CD4-positive, alpha-beta T cell treated with Interferon gamma for 1 hour (primary cell): ENCODE data around the gene ADCYAP1R1.
"Not testable (repeated sequence)": the region's sequence is repeated elsewhere in the genome, so short reads cannot be mapped to it uniquely, and the experiment has no call there.

ENCODE experiments used
- DNase-seq: peaks from one replicate; pipeline ENCODE4 v3.0.0-alpha.2; 2020

ADCYAP1R1 gene

GRCh38 chr7:31146030-31146429 is 93.9 kb downstream of the ADCYAP1R1 start:
- DNase-seq: no peak

GRCh38 chr7:31146538-31146937 is 94.4 kb downstream of the ADCYAP1R1 start:
- DNase-seq: no peak

- DNase-seq: no peak
These were observed 99.7 kb downstream of the ADCYAP1R1 start for GRCh38 chr7:31151849-31152248.

DNA sequence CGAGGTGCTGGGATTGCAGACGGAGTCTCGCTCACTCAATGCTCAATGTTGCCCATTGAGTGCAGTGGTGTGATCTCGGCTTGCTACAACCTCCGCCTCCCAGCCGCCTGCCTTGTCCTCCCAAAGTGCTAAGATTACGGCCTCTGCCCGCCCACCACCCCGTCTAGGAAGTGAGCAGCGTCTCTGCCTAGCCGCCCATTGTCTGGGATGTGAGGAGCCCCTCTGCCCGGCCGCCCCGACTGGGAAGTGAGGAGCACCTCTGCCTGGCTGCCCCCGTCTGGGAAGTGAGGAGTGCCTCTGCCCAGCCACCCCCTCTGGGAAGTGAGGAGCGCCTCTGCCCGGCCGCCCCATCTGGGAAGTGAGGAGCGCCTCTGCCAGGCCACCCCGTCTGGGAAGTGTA is 101.2 kb downstream of the ADCYAP1R1 start:
- DNase-seq: not testable (repeated sequence)

GRCh38 chr7:31160941-31161340 is 108.8 kb downstream of the ADCYAP1R1 start:
- DNase-seq: no peak
